Measurements from ENCODE around the gene C6orf163.

DNA sequence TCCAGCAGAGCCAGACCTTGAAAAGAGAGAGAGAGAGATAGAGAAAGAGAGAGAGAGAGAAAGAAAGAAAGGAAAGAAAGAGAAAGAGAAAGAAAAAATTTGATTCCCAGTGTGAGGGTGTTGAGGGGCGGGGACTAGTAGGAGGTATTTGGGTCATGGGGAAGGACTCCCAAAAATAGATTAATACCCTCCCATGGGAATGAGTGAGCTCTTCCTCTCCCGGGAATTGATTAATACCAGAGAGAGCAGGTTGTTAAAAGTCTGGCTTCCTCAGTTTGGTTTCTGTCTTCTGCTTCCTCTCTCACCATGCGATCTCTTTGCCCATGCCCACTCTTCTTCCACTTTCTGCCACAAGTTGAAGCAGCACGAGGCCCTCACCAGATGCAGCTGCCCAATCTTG is 34.3 kb downstream of the C6orf163 start:
- TF ChIP-seq, protein P1, sequence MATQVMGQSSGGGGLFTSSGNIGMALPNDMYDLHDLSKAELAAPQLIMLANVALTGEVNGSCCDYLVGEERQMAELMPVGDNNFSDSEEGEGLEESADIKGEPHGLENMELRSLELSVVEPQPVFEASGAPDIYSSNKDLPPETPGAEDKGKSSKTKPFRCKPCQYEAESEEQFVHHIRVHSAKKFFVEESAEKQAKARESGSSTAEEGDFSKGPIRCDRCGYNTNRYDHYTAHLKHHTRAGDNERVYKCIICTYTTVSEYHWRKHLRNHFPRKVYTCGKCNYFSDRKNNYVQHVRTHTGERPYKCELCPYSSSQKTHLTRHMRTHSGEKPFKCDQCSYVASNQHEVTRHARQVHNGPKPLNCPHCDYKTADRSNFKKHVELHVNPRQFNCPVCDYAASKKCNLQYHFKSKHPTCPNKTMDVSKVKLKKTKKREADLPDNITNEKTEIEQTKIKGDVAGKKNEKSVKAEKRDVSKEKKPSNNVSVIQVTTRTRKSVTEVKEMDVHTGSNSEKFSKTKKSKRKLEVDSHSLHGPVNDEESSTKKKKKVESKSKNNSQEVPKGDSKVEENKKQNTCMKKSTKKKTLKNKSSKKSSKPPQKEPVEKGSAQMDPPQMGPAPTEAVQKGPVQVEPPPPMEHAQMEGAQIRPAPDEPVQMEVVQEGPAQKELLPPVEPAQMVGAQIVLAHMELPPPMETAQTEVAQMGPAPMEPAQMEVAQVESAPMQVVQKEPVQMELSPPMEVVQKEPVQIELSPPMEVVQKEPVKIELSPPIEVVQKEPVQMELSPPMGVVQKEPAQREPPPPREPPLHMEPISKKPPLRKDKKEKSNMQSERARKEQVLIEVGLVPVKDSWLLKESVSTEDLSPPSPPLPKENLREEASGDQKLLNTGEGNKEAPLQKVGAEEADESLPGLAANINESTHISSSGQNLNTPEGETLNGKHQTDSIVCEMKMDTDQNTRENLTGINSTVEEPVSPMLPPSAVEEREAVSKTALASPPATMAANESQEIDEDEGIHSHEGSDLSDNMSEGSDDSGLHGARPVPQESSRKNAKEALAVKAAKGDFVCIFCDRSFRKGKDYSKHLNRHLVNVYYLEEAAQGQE (IDR thresholded peaks at IDR 0.05; ENCODE audit: unreplicated experiment), result no peak
- TF ChIP-seq, protein P2, sequence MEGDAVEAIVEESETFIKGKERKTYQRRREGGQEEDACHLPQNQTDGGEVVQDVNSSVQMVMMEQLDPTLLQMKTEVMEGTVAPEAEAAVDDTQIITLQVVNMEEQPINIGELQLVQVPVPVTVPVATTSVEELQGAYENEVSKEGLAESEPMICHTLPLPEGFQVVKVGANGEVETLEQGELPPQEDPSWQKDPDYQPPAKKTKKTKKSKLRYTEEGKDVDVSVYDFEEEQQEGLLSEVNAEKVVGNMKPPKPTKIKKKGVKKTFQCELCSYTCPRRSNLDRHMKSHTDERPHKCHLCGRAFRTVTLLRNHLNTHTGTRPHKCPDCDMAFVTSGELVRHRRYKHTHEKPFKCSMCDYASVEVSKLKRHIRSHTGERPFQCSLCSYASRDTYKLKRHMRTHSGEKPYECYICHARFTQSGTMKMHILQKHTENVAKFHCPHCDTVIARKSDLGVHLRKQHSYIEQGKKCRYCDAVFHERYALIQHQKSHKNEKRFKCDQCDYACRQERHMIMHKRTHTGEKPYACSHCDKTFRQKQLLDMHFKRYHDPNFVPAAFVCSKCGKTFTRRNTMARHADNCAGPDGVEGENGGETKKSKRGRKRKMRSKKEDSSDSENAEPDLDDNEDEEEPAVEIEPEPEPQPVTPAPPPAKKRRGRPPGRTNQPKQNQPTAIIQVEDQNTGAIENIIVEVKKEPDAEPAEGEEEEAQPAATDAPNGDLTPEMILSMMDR (conservative IDR thresholded peaks at IDR 0.05; ENCODE audit: low read depth in 2 of 2), result no peak
- TF ChIP-seq ZNF331 (CRISPR knock-in tag; IDR thresholded peaks at IDR 0.05; ENCODE audit: low read depth) (no peak), EZH2 (IDR thresholded peaks at IDR 0.05; ENCODE audit: low read depth, unreplicated experiment) (no peak)

Measured in GM23338 (cell line).